T-cell (primary cell): Measurements from ENCODE around the gene ACCS. TPM values are rescaled to one million over a fixed set of nuclear protein-coding genes. Genes with fewer than 3 reads are reported as not detected.

Experiments
- ATAC-seq, 4 experiments: fragments of 200-7000 bp in 3 of 4; fragments of 150-1000 bp in 1 of 4; cut with Tn5 transposase; replicated peaks in 1 of 4; 1 replicate in 3 of 4; 2 replicates in 1 of 4; pipeline ENCODE4 v1.10.0; 2021; ENCODE audit warnings: moderate library complexity in 3 of 4, mild to moderate bottlenecking in 2 of 4, moderate number of reproducible peaks in 1 of 4
- CTCF ChIA-PET, 2 donors: fragments of 300-600 bp; sonication (Branson Sonifier 250); formaldehyde crosslinking; loops; one replicate each; lab custom pipeline; 2022; ENCODE audit warnings: antibody characterized with exemption in 2 of 2; lab: Charles Lee
- POLR2A ChIA-PET, 2 donors: fragments of 300-600 bp; sonication (Branson Sonifier 250); formaldehyde crosslinking; loops; one replicate each; lab custom pipeline; 2022; ENCODE audit warnings: antibody characterized with exemption in 2 of 2; lab: Charles Lee
- DNase-seq, 35 experiments: peaks; one replicate each; pipeline versions ENCODE4 v3.0.0 to v3.0.0-alpha.2; 2013 to 2023
- H3K27ac ChIP-seq: one replicate; pipeline ENCODE4 v1.5.1; 2013; ENCODE audit warnings: low read length
- H3K27me3 ChIP-seq, 2 experiments: replicated peaks in 1 of 2; 1 replicate in 1 of 2; 2 replicates in 1 of 2; pipeline versions ENCODE4 v1.6.1 to v1.7.0; 2013; ENCODE audit warnings: low read length in 1 of 2, mixed read lengths in 1 of 2; ENCODE audit not compliant: control insufficient read depth in 2 of 2, insufficient read depth in 2 of 2; ENCODE audit errors: extremely low read depth in 1 of 2
- H3K36me3 ChIP-seq, 2 donors: 1 replicate in 1 of 2; 2 replicates in 1 of 2; pipeline versions ENCODE4 v1.6.1 to v1.7.0; 2013; ENCODE audit warnings: low read length in 1 of 2; ENCODE audit not compliant: control insufficient read depth in 2 of 2, insufficient read depth in 1 of 2; ENCODE audit errors: extremely low read depth in 1 of 2
- H3K4me1 ChIP-seq, 2 experiments: 1 replicate in 1 of 2; 2 replicates in 1 of 2; pipeline versions ENCODE4 v1.6.1 to v1.7.0; 2013; ENCODE audit warnings: low read length in 2 of 2, mixed read lengths in 1 of 2; ENCODE audit not compliant: insufficient read depth in 2 of 2, control insufficient read depth in 1 of 2; ENCODE audit errors: extremely low read depth in 1 of 2
- H3K4me3 ChIP-seq, 2 donors: 1 replicate in 1 of 2; 2 replicates in 1 of 2; pipeline versions ENCODE4 v1.5.1 to v1.7.0; 2013; ENCODE audit warnings: mild to moderate bottlenecking in 2 of 2, low read length in 1 of 2, moderate library complexity in 1 of 2; ENCODE audit not compliant: control insufficient read depth in 1 of 2; ENCODE audit errors: extremely low read depth in 1 of 2
- H3K9me3 ChIP-seq: 2 replicates; pipeline ENCODE4 v1.7.0; 2013
- H3K27ac Mint-ChIP-seq, 2 donors: one replicate each; pipeline ENCODE4 v1.8.0; 2020 to 2021; ENCODE audit warnings: mild to moderate bottlenecking in 2 of 2, mixed read lengths in 2 of 2
- H3K27me3 Mint-ChIP-seq, 2 donors: one replicate each; pipeline ENCODE4 v1.8.0; 2021 to 2022; ENCODE audit warnings: mixed read lengths in 2 of 2
- H3K36me3 Mint-ChIP-seq: one replicate; pipeline ENCODE4 v1.8.0; 2021; ENCODE audit warnings: mixed read lengths
- H3K4me1 Mint-ChIP-seq, 3 donors: one replicate each; pipeline ENCODE4 v1.8.0; 2020 to 2022; ENCODE audit warnings: mixed read lengths in 3 of 3, mild to moderate bottlenecking in 1 of 3
- H3K4me3 Mint-ChIP-seq, 3 donors: one replicate each; pipeline ENCODE4 v1.8.0; 2020 to 2022; ENCODE audit warnings: mild to moderate bottlenecking in 3 of 3, mixed read lengths in 3 of 3, moderate library complexity in 3 of 3
- H3K9me3 Mint-ChIP-seq, 3 donors: one replicate each; pipeline ENCODE4 v1.8.0; 2020 to 2022; ENCODE audit warnings: mixed read lengths in 3 of 3
- WGBS: methylation state at CpG from one replicate; pipeline ENCODE4 v1.1.5; 2013; ENCODE audit warnings: missing lambda C conversion rate; ENCODE audit not compliant: insufficient coverage; 5-methylcytosine and 5-hydroxymethylcytosine counted together
- total RNA-seq, 35 experiments: library from RNA in 6 of 35; stranded (reverse) in 6 of 35; fragments of 120-200 nt in 1 of 35; gene quantifications; one replicate each; pipeline versions ENCODE4 v1.2.1 to v1.2.4 and lab custom pipeline; 2013 to 2026

ACCS gene
- total RNA-seq, 5 donors from 2014 or later (not counting 1 experiment from before 2014, with no cell fraction given), result 18.9 to 66.4 (median 27.5) TPM

GRCh38 chr11:44030996-44031395 is 35.1 kb upstream of the ACCS start:
- POLR2A ChIA-PET, result no interaction called here
- Mint-ChIP-seq H3K36me3 (no peaks in the 10 kb centered on the region), H3K4me3 (no peak overlapping the region), H3K4me1 (no peaks in the 10 kb centered on the region), H3K9me3 (peaks cover 3 to 5% (median 3%) of the 10 kb centered on the region in 3 donors), H3K27ac (no peak overlapping the region), H3K27me3 (peaks cover 31 to 50% of the 10 kb centered on the region in 2 donors)
- peak in 1 of 35 experiments; percentile 7 for DNase-seq
- WGBS, result 83% methylated on average over 3 of the region's 5 CpGs
- no peak overlapping the region for H3K27ac ChIP-seq
- ATAC-seq, result no peak
- CTCF ChIA-PET, result no interaction called here
- no peaks in the 10 kb centered on the region for H3K4me1 ChIP-seq
- H3K27me3 ChIP-seq, result peaks cover 6 to 29% of the 10 kb centered on the region in 2 experiments
- no peaks in the 10 kb centered on the region for H3K9me3 ChIP-seq
- H3K36me3 ChIP-seq, result no peaks in the 10 kb centered on the region
- H3K4me3 ChIP-seq, result no peak overlapping the region

GRCh38 chr11:44031549-44031948 is 34.5 kb upstream of the ACCS start:
- no CpG with 5 or more reads among the region's 5 CpGs for WGBS
- no peak overlapping the region for H3K27ac ChIP-seq
- no peak for ATAC-seq
- Mint-ChIP-seq H3K9me3 (peaks cover 0 to 3% (median 0%) of the 10 kb centered on the region in 3 donors), H3K27ac (no peak overlapping the region), H3K4me1 (no peaks in the 10 kb centered on the region), H3K27me3 (peaks cover 31 to 50% of the 10 kb centered on the region in 2 donors), H3K4me3 (no peak overlapping the region), H3K36me3 (no peaks in the 10 kb centered on the region)
- no peak overlapping the region for H3K4me3 ChIP-seq
- no peaks in the 10 kb centered on the region for H3K9me3 ChIP-seq
- H3K4me1 ChIP-seq, result no peaks in the 10 kb centered on the region
- ChIA-PET POLR2A (no interaction called here), CTCF (no interaction called here)
- DNase-seq, result no peak
- H3K36me3 ChIP-seq, result no peaks in the 10 kb centered on the region
- peaks cover 6 to 29% of the 10 kb centered on the region in 2 experiments for H3K27me3 ChIP-seq

DNA sequence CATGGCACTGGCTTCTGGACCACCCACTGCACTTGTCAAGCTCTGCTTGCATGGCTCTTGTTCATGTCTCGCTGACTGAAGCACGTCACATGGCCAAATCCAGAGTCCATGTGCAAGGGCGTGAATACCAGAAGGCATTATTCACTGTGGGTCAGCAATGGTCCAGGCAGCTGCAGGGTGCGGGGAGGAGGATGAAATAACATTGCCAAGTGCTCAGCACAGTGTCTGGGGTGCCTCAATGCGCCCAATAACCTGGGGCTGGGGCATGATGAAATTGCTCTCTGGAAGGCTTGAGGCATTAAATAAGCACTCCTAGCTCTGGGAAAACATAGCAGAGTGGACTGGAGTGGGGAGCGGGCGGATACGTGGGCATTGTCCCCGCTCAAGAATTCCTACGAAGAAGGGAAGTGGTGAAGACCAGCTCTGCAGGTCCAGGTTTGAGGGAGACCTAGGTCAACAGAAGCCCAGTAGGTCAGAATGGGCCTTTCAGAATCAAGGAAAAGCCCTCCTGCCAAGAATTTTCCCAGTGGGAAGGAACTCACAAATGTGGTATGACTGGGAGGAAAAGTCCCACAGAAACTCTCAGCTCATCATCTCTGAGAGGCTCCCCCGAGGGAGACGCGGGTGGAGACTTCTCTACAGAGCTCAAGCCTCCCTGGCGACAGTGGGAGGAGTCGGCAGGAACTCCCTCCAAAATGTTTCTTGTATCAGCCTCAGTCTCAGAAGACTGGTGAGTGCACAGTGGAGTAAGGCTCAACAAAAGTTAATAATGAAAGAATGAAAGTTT is 33.6 kb upstream of the ACCS start:
- DNase-seq (peak in 1 of 35 experiments; percentile 5), ATAC-seq (no peak)
- Histone ChIP-seq H3K4me1 (no peaks in the 10 kb centered on the region), H3K36me3 (no peaks in the 10 kb centered on the region), H3K9me3 (no peaks in the 10 kb centered on the region), H3K27me3 (peaks cover 6 to 26% of the 10 kb centered on the region in 2 experiments), H3K4me3 (no peak overlapping the region), H3K27ac (no peak overlapping the region)
- CTCF ChIA-PET, result no interaction called here
- Mint-ChIP-seq H3K4me3 (no peak overlapping the region), H3K36me3 (no peaks in the 10 kb centered on the region), H3K4me1 (no peaks in the 10 kb centered on the region), H3K27ac (no peak overlapping the region), H3K27me3 (peaks cover 23 to 42% of the 10 kb centered on the region in 2 donors), H3K9me3 (peaks cover 0 to 3% (median 0%) of the 10 kb centered on the region in 3 donors)
- POLR2A ChIA-PET, result no interaction called here
- WGBS, result 87% methylated on average over 10 of the region's 15 CpGs

- DNase-seq (no peak), ATAC-seq (no peak)
- Histone ChIP-seq H3K27ac (no peak overlapping the region), H3K27me3 (peaks cover 6 to 26% of the 10 kb centered on the region in 2 experiments), H3K4me1 (no peaks in the 10 kb centered on the region), H3K9me3 (no peaks in the 10 kb centered on the region), H3K36me3 (no peaks in the 10 kb centered on the region), H3K4me3 (no peak overlapping the region)
- Mint-ChIP-seq H3K4me1 (no peaks in the 10 kb centered on the region), H3K27me3 (peaks cover 31 to 36% of the 10 kb centered on the region in 2 donors), H3K36me3 (no peaks in the 10 kb centered on the region), H3K9me3 (no peaks in the 10 kb centered on the region), H3K27ac (no peak overlapping the region), H3K4me3 (no peak overlapping the region)
- no CpG with 5 or more reads among the region's 3 CpGs for WGBS
- ChIA-PET CTCF (no interaction called here), POLR2A (no interaction called here)
Observed at GRCh38 chr11:44033411-44033850, 32.6 kb upstream of the ACCS start.

GRCh38 chr11:44033856-44034255 is 32.2 kb upstream of the ACCS start:
- Mint-ChIP-seq H3K27me3 (peaks cover 27 to 35% of the 10 kb centered on the region in 2 donors), H3K27ac (no peak overlapping the region), H3K36me3 (no peaks in the 10 kb centered on the region), H3K9me3 (no peaks in the 10 kb centered on the region), H3K4me3 (no peak overlapping the region), H3K4me1 (no peaks in the 10 kb centered on the region)
- WGBS, result no CpG with 5 or more reads among the region's 3 CpGs
- ATAC-seq (no peak), DNase-seq (no peak)
- Histone ChIP-seq H3K27me3 (peaks cover 6 to 24% of the 10 kb centered on the region in 2 experiments), H3K36me3 (no peaks in the 10 kb centered on the region), H3K9me3 (no peaks in the 10 kb centered on the region), H3K4me1 (no peaks in the 10 kb centered on the region), H3K4me3 (no peak overlapping the region), H3K27ac (no peak overlapping the region)
- CTCF ChIA-PET, result no interaction called here
- POLR2A ChIA-PET, result no interaction called here

DNA sequence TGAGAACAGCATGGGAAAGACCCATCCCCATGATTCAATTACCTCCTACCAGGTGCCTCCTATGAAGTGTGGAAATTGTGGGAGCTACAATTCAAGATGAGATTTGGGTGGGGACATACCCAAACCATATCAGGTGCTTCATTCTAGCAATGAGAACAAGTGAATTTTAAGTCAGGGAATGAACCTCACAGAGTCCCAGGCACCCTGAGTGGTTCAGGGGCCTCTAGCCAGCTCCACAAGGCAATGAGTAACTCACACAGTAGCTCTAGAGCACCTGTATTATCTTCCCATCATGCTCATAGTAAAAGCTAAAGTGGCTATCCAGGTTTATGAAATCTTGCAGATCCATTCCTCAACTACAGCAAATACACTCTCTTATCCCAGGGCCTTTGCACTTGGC is 31.4 kb upstream of the ACCS start:
- Mint-ChIP-seq H3K4me3 (no peak overlapping the region), H3K4me1 (no peaks in the 10 kb centered on the region), H3K36me3 (no peaks in the 10 kb centered on the region), H3K9me3 (no peaks in the 10 kb centered on the region), H3K27me3 (peaks cover 24 to 28% of the 10 kb centered on the region in 2 donors), H3K27ac (no peak overlapping the region)
- DNase-seq (no peak), ATAC-seq (no peak)
- Histone ChIP-seq H3K36me3 (no peaks in the 10 kb centered on the region), H3K9me3 (no peaks in the 10 kb centered on the region), H3K4me3 (no peak overlapping the region), H3K4me1 (no peaks in the 10 kb centered on the region), H3K27ac (no peak overlapping the region), H3K27me3 (peaks cover 5 to 18% of the 10 kb centered on the region in 2 experiments)
- CTCF ChIA-PET, result no interaction called here
- POLR2A ChIA-PET, result no interaction called here
